MCF 10A (cell line): ENCODE measurements around the gene ARHGEF3. TPM values are rescaled to one million over a fixed set of nuclear protein-coding genes. Genes with fewer than 3 reads are reported as not detected.

Source experiments
- BruUV-seq: library from RNA; stranded (reverse); fragments of 400-500 nt; replicated peaks from 2 replicates; lab custom pipeline; 2021; lab: Mats Ljungman, UMichigan
- CTCF ChIA-PET: fragments of 300-600 bp; sonication (Branson Sonifier 250); formaldehyde crosslinking; extraction: SDS; loops from one replicate; lab custom pipeline; 2021; ENCODE audit warnings: antibody characterized with exemption, inconsistent platforms; lab: Yijun Ruan, JAX
- POLR2A ChIA-PET: fragments of 300-600, 350-650 bp; sonication (Branson Sonifier 250); formaldehyde crosslinking; extraction: SDS; loops from one replicate; lab custom pipeline; 2020; ENCODE audit warnings: antibody characterized with exemption, inconsistent platforms; lab: Yijun Ruan, JAX
- DNase-seq: peaks from one replicate; pipeline ENCODE4 v3.0.0-alpha.2; 2018; ENCODE audit not compliant: unreplicated experiment
- H3K27ac Mint-ChIP-seq: one replicate; pipeline ENCODE4 v1.8.0; 2022; ENCODE audit warnings: mild to moderate bottlenecking, low read depth, mixed read lengths; ENCODE audit not compliant: unreplicated experiment
- H3K27me3 Mint-ChIP-seq: one replicate; pipeline ENCODE4 v1.8.0; 2022; ENCODE audit warnings: mixed read lengths; ENCODE audit not compliant: insufficient read depth, unreplicated experiment
- H3K36me3 Mint-ChIP-seq: one replicate; pipeline ENCODE4 v1.8.0; 2022; ENCODE audit warnings: mild to moderate bottlenecking, moderate library complexity, mixed read lengths; ENCODE audit not compliant: insufficient read depth, unreplicated experiment
- H3K4me1 Mint-ChIP-seq: one replicate; pipeline ENCODE4 v1.8.0; 2022; ENCODE audit warnings: mixed read lengths; ENCODE audit not compliant: insufficient read depth, unreplicated experiment
- H3K4me3 Mint-ChIP-seq: one replicate; pipeline ENCODE4 v1.8.0; 2022; ENCODE audit warnings: mild to moderate bottlenecking, moderate library complexity, mixed read lengths; ENCODE audit not compliant: unreplicated experiment
- H3K9me3 Mint-ChIP-seq: one replicate; pipeline ENCODE4 v1.8.0; 2022; ENCODE audit warnings: mixed read lengths; ENCODE audit not compliant: unreplicated experiment
- CTCF ChIP-seq: fragments of 200-600 bp; IDR thresholded peaks from one replicate; pipeline ENCODE4 v1.8.0; 2022; ENCODE audit warnings: antibody characterized with exemption, mild to moderate bottlenecking; ENCODE audit not compliant: unreplicated experiment
- intact Hi-C: fragments of 100-400 bp; cut with micrococcal nuclease; formaldehyde crosslinking; loops from 2 replicates; pipeline ENCODE4 v1.14.1; 2022
- total RNA-seq: library from RNA; stranded (reverse); gene quantifications from 2 replicates; pipeline ENCODE4 v1.2.3, GENCODE V29; 2022

Gene ARHGEF3
- total RNA-seq, 1 experiment from 2014 or later, result 10.6 TPM

- peaks cover 4% of the 10 kb centered on the region for H3K4me1 Mint-ChIP-seq
- no peaks in the 10 kb centered on the region for H3K36me3 Mint-ChIP-seq
- no peak for TF ChIP-seq CTCF
- H3K4me3 Mint-ChIP-seq, result no peak overlapping the region
- DNase-seq, result no peak
- H3K27me3 Mint-ChIP-seq, result no peaks in the 10 kb centered on the region
- no peak overlapping the region for H3K27ac Mint-ChIP-seq
- no TSS peak for BruUV-seq
- no peaks in the 10 kb centered on the region for H3K9me3 Mint-ChIP-seq
- ChIA-PET POLR2A (interaction anchor here (0.7 kb wide), 1 partner anchor 353 kb away, joined by 3 read pairs; no protein-coding TSS in a partner anchor), CTCF (interaction anchor here (0.6 to 2.0 kb wide), 3 partner anchors 22 to 1832 kb away, joined by 4 to 6 read pairs (median 4); no protein-coding TSS in a partner anchor)
- intact Hi-C loops, result no loop called here
Observed at GRCh38 chr3:56822501-56822900, 20.8 kb upstream of the ARHGEF3 start.

- intact Hi-C loops, result no loop called here
- no peak for DNase-seq
- no peaks in the 10 kb centered on the region for H3K27me3 Mint-ChIP-seq
- ChIA-PET CTCF (interaction anchor here (0.5 to 4.5 kb wide), 5 partner anchors 13 to 280 kb away, joined by 3 to 37 read pairs (median 4); partner anchors contain the start of gene ARHGEF3), POLR2A (no interaction called here)
- H3K4me1 Mint-ChIP-seq, result peaks cover 4% of the 10 kb centered on the region
- H3K9me3 Mint-ChIP-seq, result no peaks in the 10 kb centered on the region
- no peak for TF ChIP-seq CTCF
- H3K27ac Mint-ChIP-seq, result no peak overlapping the region
- H3K36me3 Mint-ChIP-seq, result no peaks in the 10 kb centered on the region
- H3K4me3 Mint-ChIP-seq, result no peak overlapping the region
- BruUV-seq, result no TSS peak
Observed at GRCh38 chr3:56819016-56819809, 17.5 kb upstream of the ARHGEF3 start.

GRCh38 chr3:56818156-56818985 lies 16.6 kb upstream of the ARHGEF3 start:
- intact Hi-C loops, result no loop called here
- DNase-seq, result no peak
- no peaks in the 10 kb centered on the region for H3K9me3 Mint-ChIP-seq
- peaks cover 4% of the 10 kb centered on the region for H3K4me1 Mint-ChIP-seq
- no peaks in the 10 kb centered on the region for H3K36me3 Mint-ChIP-seq
- TF ChIP-seq CTCF, result no peak
- POLR2A ChIA-PET, result interaction anchor here (0.6 to 1.8 kb wide), 3 partner anchors 26 to 738 kb away, joined by 3 to 4 read pairs (median 3); partner anchors contain the start of gene PDE12
- CTCF ChIA-PET, result interaction anchor here (1.5 to 4.5 kb wide), 2 partner anchors 12 to 17 kb away, joined by 4 to 37 read pairs; partner anchors contain the start of gene ARHGEF3
- H3K27me3 Mint-ChIP-seq, result no peaks in the 10 kb centered on the region
- no peak overlapping the region for H3K4me3 Mint-ChIP-seq
- no TSS peak for BruUV-seq
- no peak overlapping the region for H3K27ac Mint-ChIP-seq

- no peak overlapping the region for H3K4me3 Mint-ChIP-seq
- ChIA-PET CTCF (interaction anchor here (0.8 to 4.5 kb wide), 3 partner anchors 12 to 171 kb away, joined by 3 to 37 read pairs (median 5); partner anchors contain the start of gene ARHGEF3), POLR2A (interaction anchor here (0.6 to 1.8 kb wide), 3 partner anchors 26 to 738 kb away, joined by 3 to 4 read pairs (median 3); partner anchors contain the start of gene PDE12)
- peaks cover 8% of the 10 kb centered on the region for H3K4me1 Mint-ChIP-seq
- no peak for DNase-seq
- no peak overlapping the region for H3K27ac Mint-ChIP-seq
- no peaks in the 10 kb centered on the region for H3K27me3 Mint-ChIP-seq
- intact Hi-C loops, result no loop called here
- H3K9me3 Mint-ChIP-seq, result no peaks in the 10 kb centered on the region
- BruUV-seq, result no TSS peak
- TF ChIP-seq CTCF, result no peak
- no peaks in the 10 kb centered on the region for H3K36me3 Mint-ChIP-seq
Observed at GRCh38 chr3:56817646-56818045, 15.9 kb upstream of the ARHGEF3 start.
